Nephron (organoid): ENCODE data around the gene ZYX.

Experiments
- H3K27ac Mint-ChIP-seq, 3 experiments: 2 replicates each; pipeline ENCODE4 v1.8.0; 2020; ENCODE audit warnings: mixed read lengths in 3 of 3, mild to moderate bottlenecking in 2 of 3, moderate library complexity in 1 of 3
- H3K27me3 Mint-ChIP-seq: 2 replicates; pipeline ENCODE4 v1.8.0; 2021; ENCODE audit warnings: low read depth, mild to moderate bottlenecking, moderate library complexity, mixed read lengths
- H3K36me3 Mint-ChIP-seq: 2 replicates; pipeline ENCODE4 v1.8.0; 2020; ENCODE audit warnings: low read depth, mixed read lengths
- H3K4me1 Mint-ChIP-seq: 2 replicates; pipeline ENCODE4 v1.8.0; 2020; ENCODE audit warnings: mixed read lengths
- H3K4me3 Mint-ChIP-seq, 3 experiments: 2 replicates each; pipeline ENCODE4 v1.8.0; 2020; ENCODE audit warnings: mild to moderate bottlenecking in 3 of 3, mixed read lengths in 3 of 3, moderate library complexity in 2 of 3
- H3K9me3 Mint-ChIP-seq: 2 replicates; pipeline ENCODE4 v1.8.0; 2020; ENCODE audit warnings: mixed read lengths
- CTCF ChIP-seq, 3 experiments: fragments of 200-600 bp; sonication (generic); IDR thresholded peaks; one replicate each; pipeline ENCODE4 v1.5.0; 2021; ENCODE audit warnings: antibody characterized with exemption in 3 of 3; ENCODE audit not compliant: unreplicated experiment in 3 of 3

ZYX gene

DNA sequence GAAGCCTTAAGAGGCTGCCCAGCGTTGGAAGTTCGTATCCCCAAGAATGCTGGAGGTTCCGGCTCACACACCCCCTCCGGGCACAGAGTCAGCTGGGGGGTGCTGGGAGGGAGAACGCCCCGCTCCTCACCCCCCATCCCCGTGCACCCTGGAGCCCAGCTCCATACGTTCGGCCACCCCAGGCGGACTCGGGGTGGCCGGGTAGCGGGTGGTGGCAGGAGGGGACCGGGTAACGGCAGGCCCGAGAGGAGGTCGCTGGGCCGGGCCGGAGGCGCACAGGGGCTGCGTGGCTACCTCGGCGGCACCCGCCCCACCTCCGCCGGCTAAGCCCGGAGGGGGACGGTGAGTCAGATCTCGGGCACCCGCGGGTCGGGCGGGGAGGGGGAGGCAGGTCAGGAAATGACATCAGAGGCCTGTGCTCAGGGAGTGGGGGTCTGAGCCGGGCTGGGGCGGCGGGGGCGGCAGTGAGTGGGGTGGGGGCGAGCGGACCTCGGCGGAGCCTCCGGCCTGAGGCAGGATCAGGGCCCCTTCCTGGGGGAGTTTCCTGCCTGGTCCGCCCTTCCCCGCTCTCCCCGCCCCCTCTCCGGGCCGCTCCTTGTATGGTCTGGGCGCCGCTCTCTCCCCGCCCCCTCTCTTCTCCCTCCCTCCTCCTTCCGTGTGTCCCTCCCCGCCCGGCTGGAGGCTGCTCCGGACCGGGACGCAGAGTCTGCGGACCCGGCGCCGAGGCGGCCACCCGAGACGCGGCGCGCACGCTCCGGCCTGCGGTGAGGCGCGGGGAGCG, at the start of gene ZYX:
TSS of gene ZYX (plus strand) at position 700 of the 781 bp plus-strand sequence. CDS start 227 bp downstream, outside the sequence.
- H3K27ac Mint-ChIP-seq: peak within 1 kb of the TSS; percentile 92 to 95 (median 94)
- peak within 1 kb of the TSS; percentile 84 to 93 (median 89) for H3K4me3 Mint-ChIP-seq

GRCh38 chr7:143334244-143334643, 46.9 kb upstream of the ZYX start:
- Mint-ChIP-seq H3K4me1 (no peaks in the 10 kb centered on the region), H3K27ac (no peak overlapping the region), H3K4me3 (no peak overlapping the region), H3K36me3 (no peaks in the 10 kb centered on the region), H3K9me3 (no peaks in the 10 kb centered on the region), H3K27me3 (peaks cover 9% of the 10 kb centered on the region)
- no peak for TF ChIP-seq CTCF (IDR thresholded peaks at IDR 0.05; ENCODE audit: unreplicated experiment in 3 of 3)

More for the DNA sequence above, at the start of gene ZYX:
- Mint-ChIP-seq H3K27me3 (no peaks in the 10 kb centered on the region), H3K9me3 (no peaks in the 10 kb centered on the region), H3K36me3 (no peaks in the 10 kb centered on the region), H3K4me1 (peaks cover 27% of the 10 kb centered on the region)
- TF ChIP-seq CTCF (IDR thresholded peaks at IDR 0.05; ENCODE audit: unreplicated experiment in 3 of 3): no peak

DNA sequence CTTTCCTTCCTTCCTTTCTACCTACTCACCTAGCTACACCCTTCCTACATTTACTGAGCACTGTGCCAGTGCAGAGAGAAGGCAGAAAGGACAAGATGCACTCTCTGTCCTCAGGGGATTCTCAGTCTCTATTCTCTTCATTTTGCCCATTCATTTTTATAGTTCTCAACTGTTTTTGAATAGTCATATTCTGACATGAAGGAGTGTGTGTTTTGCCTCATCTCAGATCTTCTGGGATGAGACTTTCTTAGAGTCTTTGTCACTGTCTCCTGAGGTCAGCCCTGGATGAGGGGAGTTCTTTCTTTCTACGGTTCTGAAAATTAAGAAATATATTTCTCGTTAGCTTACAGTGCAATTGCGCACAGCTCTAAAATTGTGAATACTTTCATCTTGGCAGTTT, 43.9 kb upstream of the ZYX start:
- Mint-ChIP-seq H3K9me3 (no peaks in the 10 kb centered on the region), H3K36me3 (no peaks in the 10 kb centered on the region)

GRCh38 chr7:143341842-143342241, 39.3 kb upstream of the ZYX start:
- TF ChIP-seq CTCF (IDR thresholded peaks at IDR 0.05; ENCODE audit: unreplicated experiment in 3 of 3): no peak
- Mint-ChIP-seq H3K27ac (no peak overlapping the region), H3K4me1 (no peaks in the 10 kb centered on the region), H3K9me3 (no peaks in the 10 kb centered on the region), H3K27me3 (peaks cover 34% of the 10 kb centered on the region), H3K36me3 (no peaks in the 10 kb centered on the region), H3K4me3 (no peak overlapping the region)

More for the DNA sequence above, 43.9 kb upstream of the ZYX start:
- TF ChIP-seq CTCF (IDR thresholded peaks at IDR 0.05; ENCODE audit: unreplicated experiment in 3 of 3): no peak
- no peaks in the 10 kb centered on the region for H3K4me1 Mint-ChIP-seq
- H3K27ac Mint-ChIP-seq: no peak overlapping the region
- no peak overlapping the region for H3K4me3 Mint-ChIP-seq
- peaks cover 17% of the 10 kb centered on the region for H3K27me3 Mint-ChIP-seq

DNA sequence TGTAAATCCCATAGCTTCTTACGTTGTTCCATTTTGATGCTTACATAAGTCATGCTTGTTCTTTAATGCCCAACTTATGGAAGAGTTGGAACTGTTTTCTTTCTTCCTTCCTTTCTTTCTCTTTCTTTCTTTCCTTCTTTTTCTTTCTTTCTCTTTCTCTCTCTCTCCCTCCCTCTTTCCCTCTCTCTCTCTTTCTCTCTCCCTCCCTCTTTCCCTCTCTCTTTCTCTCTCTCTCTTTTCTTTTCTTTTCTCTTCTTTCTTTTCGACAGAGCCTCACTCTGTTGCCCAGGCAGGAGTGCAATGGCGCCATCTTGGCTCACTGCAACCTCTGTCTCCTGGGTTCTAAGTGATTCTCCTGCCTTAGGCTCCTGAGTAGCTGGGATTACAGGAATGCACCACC, 37.5 kb upstream of the ZYX start:
- Mint-ChIP-seq H3K27me3 (peaks cover 33% of the 10 kb centered on the region), H3K4me3 (no peak overlapping the region), H3K27ac (no peak overlapping the region), H3K4me1 (no peaks in the 10 kb centered on the region), H3K36me3 (no peaks in the 10 kb centered on the region), H3K9me3 (no peaks in the 10 kb centered on the region)
- no peak for TF ChIP-seq CTCF (IDR thresholded peaks at IDR 0.05; ENCODE audit: unreplicated experiment in 3 of 3)

GRCh38 chr7:143345428-143345900, 35.7 kb upstream of the ZYX start:
- Mint-ChIP-seq H3K27ac (no peak overlapping the region), H3K4me1 (no peaks in the 10 kb centered on the region)
- peak; percentile 44 to 62 (median 55) for TF ChIP-seq CTCF (IDR thresholded peaks at IDR 0.05; ENCODE audit: unreplicated experiment in 3 of 3)

More at GRCh38 chr7:143345428-143345900, 35.7 kb upstream of the ZYX start:
- H3K27me3 Mint-ChIP-seq: peaks cover 33% of the 10 kb centered on the region
- no peaks in the 10 kb centered on the region for H3K9me3 Mint-ChIP-seq
- no peaks in the 10 kb centered on the region for H3K36me3 Mint-ChIP-seq
- peak overlapping the region; percentile 48 to 71 (median 71) for H3K4me3 Mint-ChIP-seq
